C4-2B (cell line): ENCODE data around the gene CALCB.

Source experiments
- ZFX ChIP-seq: fragments of 450-650 bp; IDR thresholded peaks from 2 replicates; pipeline ENCODE4 v1.6.1; 2017
- TF ChIP-seq, protein P1 (sequence below): fragments of 450-650 bp; conservative IDR thresholded peaks from 2 replicates; pipeline ENCODE4 v1.5.1; 2017; ENCODE audit warnings: mild to moderate bottlenecking

DNA sequence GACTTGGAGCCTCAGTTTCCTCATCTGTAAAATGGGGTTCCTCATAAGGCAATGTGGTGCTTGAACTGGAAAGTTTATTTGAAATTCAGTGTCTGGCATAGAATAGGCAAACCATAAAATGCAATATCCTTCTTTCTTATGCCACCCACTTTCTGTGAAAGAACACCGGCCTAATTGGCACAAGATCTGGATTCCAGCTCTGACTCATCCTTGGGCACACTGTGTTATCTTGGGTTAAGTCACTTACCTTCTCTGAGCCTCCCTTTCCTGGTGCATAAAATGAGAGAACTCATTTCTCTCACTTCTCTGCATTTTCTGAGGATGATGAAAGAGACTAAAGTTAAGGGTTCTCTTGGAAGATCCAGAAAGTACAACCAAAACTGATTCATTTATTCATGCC is 46.4 kb downstream of the CALCB start:
- TF ChIP-seq, protein P1, sequence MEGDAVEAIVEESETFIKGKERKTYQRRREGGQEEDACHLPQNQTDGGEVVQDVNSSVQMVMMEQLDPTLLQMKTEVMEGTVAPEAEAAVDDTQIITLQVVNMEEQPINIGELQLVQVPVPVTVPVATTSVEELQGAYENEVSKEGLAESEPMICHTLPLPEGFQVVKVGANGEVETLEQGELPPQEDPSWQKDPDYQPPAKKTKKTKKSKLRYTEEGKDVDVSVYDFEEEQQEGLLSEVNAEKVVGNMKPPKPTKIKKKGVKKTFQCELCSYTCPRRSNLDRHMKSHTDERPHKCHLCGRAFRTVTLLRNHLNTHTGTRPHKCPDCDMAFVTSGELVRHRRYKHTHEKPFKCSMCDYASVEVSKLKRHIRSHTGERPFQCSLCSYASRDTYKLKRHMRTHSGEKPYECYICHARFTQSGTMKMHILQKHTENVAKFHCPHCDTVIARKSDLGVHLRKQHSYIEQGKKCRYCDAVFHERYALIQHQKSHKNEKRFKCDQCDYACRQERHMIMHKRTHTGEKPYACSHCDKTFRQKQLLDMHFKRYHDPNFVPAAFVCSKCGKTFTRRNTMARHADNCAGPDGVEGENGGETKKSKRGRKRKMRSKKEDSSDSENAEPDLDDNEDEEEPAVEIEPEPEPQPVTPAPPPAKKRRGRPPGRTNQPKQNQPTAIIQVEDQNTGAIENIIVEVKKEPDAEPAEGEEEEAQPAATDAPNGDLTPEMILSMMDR, result no peak
- TF ChIP-seq ZFX, result no peak
